ENCODE measurements around the gene TRIM54.

Gene TRIM54

DNA sequence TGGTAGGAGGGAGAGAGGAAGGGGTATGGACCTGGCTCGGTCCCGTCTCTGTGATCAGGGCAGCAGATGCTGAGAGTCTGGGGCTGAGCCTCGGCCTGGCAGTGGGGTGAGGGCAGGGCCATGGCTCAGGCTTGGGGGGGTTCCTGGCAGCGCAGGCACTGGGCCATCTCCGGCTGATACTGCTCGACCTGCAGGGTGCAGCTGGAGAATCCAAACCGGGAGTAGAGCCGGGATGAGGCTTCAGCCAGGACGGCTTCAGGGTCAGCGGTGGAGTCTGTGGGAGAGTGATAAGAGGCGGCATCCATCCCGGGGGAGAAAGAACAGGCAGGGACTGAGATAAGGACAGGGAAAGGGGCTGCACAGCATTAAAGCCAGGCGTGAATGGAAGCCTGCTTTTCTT is 27.0 kb upstream of the TRIM54 start:
- no peak for FAIRE-seq
- TF ChIP-seq PAX5 (IDR thresholded peaks at IDR 0.05; ENCODE audit: insufficient read depth, low read length, severe bottlenecking): no peak
- no peak for TF ChIP-seq POU2F2 (IDR thresholded peaks at IDR 0.05; ENCODE audit: low read depth, low read length)
- no peak for TF ChIP-seq TAF1 (IDR thresholded peaks at IDR 0.05; ENCODE audit: low read depth, low read length)
- TF ChIP-seq POLR2A (IDR thresholded peaks at IDR 0.05; ENCODE audit: low read depth, low read length): no peak
- TF ChIP-seq POLR2AphosphoS5 (IDR thresholded peaks at IDR 0.05; ENCODE audit: low read depth, low read length): no peak
- no peak for TF ChIP-seq SPI1 (IDR thresholded peaks at IDR 0.05; ENCODE audit: low read depth, low read length)
- DNase-seq (ENCODE audit: insufficient read length, low spot score): no peak

DNA sequence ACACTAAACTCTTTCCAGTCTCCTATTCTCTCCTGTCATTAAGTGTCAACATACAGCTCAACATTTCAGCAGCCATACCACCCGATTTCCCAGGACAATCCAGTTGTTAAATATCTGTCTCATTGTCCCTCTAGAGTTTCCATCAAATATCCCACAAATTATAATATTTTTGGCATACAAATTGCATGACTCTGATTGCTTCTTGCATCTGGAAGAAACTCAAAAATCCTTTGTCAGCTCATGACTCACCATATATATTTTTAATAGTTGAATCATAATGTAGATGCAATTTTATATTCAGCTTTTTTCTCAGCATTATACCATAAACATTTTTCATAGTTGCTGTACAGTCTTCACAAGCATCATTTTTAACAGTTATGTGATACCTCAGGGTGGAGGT is 26.6 kb upstream of the TRIM54 start:
- FAIRE-seq: no peak
- no peak for DNase-seq (ENCODE audit: insufficient read length, low spot score)
- no peak for TF ChIP-seq TAF1 (IDR thresholded peaks at IDR 0.05; ENCODE audit: low read depth, low read length)
- no peak for TF ChIP-seq SPI1 (IDR thresholded peaks at IDR 0.05; ENCODE audit: low read depth, low read length)
- no peak for TF ChIP-seq PAX5 (IDR thresholded peaks at IDR 0.05; ENCODE audit: insufficient read depth, low read length, severe bottlenecking)
- TF ChIP-seq POU2F2 (IDR thresholded peaks at IDR 0.05; ENCODE audit: low read depth, low read length): no peak
- TF ChIP-seq POLR2AphosphoS5 (IDR thresholded peaks at IDR 0.05; ENCODE audit: low read depth, low read length): no peak

GRCh38 chr2:27256855-27257454 is 25.3 kb upstream of the TRIM54 start:
- TF ChIP-seq TAF1 (IDR thresholded peaks at IDR 0.05; ENCODE audit: low read depth, low read length) (no peak), POU2F2 (IDR thresholded peaks at IDR 0.05; ENCODE audit: low read depth, low read length) (no peak), POLR2A (IDR thresholded peaks at IDR 0.05; ENCODE audit: low read depth, low read length) (no peak), SPI1 (IDR thresholded peaks at IDR 0.05; ENCODE audit: low read depth, low read length) (no peak), POLR2AphosphoS5 (IDR thresholded peaks at IDR 0.05; ENCODE audit: low read depth, low read length) (no peak), PAX5 (IDR thresholded peaks at IDR 0.05; ENCODE audit: insufficient read depth, low read length, severe bottlenecking) (no peak)
- DNase-seq (ENCODE audit: insufficient read length, low spot score) (no peak), FAIRE-seq (no peak)

GRCh38 chr2:27258051-27258450 is 24.2 kb upstream of the TRIM54 start:
- no peak for DNase-seq (ENCODE audit: insufficient read length, low spot score)
- FAIRE-seq: no peak
- no peak for TF ChIP-seq POLR2AphosphoS5 (IDR thresholded peaks at IDR 0.05; ENCODE audit: low read depth, low read length)
- TF ChIP-seq POU2F2 (IDR thresholded peaks at IDR 0.05; ENCODE audit: low read depth, low read length): no peak
- TF ChIP-seq PAX5 (IDR thresholded peaks at IDR 0.05; ENCODE audit: insufficient read depth, low read length, severe bottlenecking): no peak
- TF ChIP-seq POLR2A (IDR thresholded peaks at IDR 0.05; ENCODE audit: low read depth, low read length): no peak
- TF ChIP-seq TAF1 (IDR thresholded peaks at IDR 0.05; ENCODE audit: low read depth, low read length): no peak
- no peak for TF ChIP-seq SPI1 (IDR thresholded peaks at IDR 0.05; ENCODE audit: low read depth, low read length)

- TF ChIP-seq PAX5 (IDR thresholded peaks at IDR 0.05; ENCODE audit: insufficient read depth, low read length, severe bottlenecking) (no peak), POU2F2 (IDR thresholded peaks at IDR 0.05; ENCODE audit: low read depth, low read length) (no peak), TAF1 (IDR thresholded peaks at IDR 0.05; ENCODE audit: low read depth, low read length) (no peak), POLR2A (IDR thresholded peaks at IDR 0.05; ENCODE audit: low read depth, low read length) (no peak), SPI1 (IDR thresholded peaks at IDR 0.05; ENCODE audit: low read depth, low read length) (no peak), POLR2AphosphoS5 (IDR thresholded peaks at IDR 0.05; ENCODE audit: low read depth, low read length) (no peak)
- DNase-seq (ENCODE audit: insufficient read length, low spot score) (no peak), FAIRE-seq (no peak)
Observed at GRCh38 chr2:27261241-27261925, 20.8 kb upstream of the TRIM54 start.

- FAIRE-seq (no peak), DNase-seq (ENCODE audit: insufficient read length, low spot score) (no peak)
- TF ChIP-seq PAX5 (IDR thresholded peaks at IDR 0.05; ENCODE audit: insufficient read depth, low read length, severe bottlenecking): no peak
Observed at GRCh38 chr2:27261926-27262298, 20.3 kb upstream of the TRIM54 start.

GRCh38 chr2:27262379-27263286 is 19.6 kb upstream of the TRIM54 start, which contains the start of gene SLC30A3:
Gene SLC30A3, minus strand, starts transcription at chr2:27263047. Its CDS starts 141 bp downstream, at chr2:27262906.
- DNase-seq (ENCODE audit: insufficient read length, low spot score) (peak; percentile 82), FAIRE-seq (peak; percentile 71)
- no peak for TF ChIP-seq POLR2AphosphoS5 (IDR thresholded peaks at IDR 0.05; ENCODE audit: low read depth, low read length)
- no peak for TF ChIP-seq PAX5 (IDR thresholded peaks at IDR 0.05; ENCODE audit: insufficient read depth, low read length, severe bottlenecking)
- no peak for TF ChIP-seq POU2F2 (IDR thresholded peaks at IDR 0.05; ENCODE audit: low read depth, low read length)
- TF ChIP-seq TAF1 (IDR thresholded peaks at IDR 0.05; ENCODE audit: low read depth, low read length): no peak
- TF ChIP-seq POLR2A (IDR thresholded peaks at IDR 0.05; ENCODE audit: low read depth, low read length): no peak
- no peak for TF ChIP-seq SPI1 (IDR thresholded peaks at IDR 0.05; ENCODE audit: low read depth, low read length)

DNA sequence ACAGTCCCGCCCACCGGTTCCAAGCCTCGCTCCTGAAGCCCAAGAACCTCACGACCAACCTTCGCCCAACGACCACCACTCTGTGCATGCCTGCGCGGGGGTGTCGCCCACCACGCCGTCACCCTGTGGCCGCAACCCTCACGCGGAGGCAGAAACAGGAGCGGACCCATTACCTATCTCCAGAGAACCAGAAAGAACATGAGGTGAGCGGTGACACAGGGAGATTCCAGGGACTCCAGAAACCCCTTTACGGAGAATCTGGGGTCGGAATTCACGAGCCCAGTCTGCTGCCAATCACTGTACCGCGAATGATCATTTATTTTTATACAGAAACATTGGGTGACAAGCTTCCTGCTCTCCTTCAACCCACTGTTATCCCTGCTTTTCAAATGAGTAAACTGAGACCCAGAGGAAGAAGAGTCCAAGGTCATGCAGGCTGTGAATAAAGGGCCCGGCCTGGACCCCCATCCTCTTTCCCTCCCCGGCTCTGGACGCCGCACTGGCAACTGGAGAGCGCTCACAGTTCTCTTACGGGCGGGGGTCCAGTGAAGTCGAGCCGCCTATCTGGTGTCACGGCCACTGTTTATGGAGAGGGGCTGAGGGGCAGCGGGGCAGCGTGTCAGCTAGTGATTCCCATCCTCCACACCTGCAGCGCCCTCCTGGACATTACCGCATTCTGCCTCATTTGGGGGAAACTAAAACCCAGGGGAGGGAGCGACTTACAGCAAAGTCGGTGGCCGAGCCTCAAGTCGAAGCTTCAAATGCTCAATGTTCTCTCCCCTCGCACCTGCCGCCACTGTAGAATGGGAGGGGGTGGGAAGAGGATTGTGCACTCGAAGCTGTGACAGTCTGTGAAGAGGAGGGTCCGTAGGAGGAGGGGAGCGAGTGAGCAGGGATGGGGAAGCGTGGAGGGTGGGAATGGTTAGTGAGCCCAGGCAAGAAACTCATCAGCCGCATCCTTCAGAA is 18.7 kb upstream of the TRIM54 start:
- DNase-seq (ENCODE audit: insufficient read length, low spot score) (no peak), FAIRE-seq (no peak)
- no peak for TF ChIP-seq POLR2A (IDR thresholded peaks at IDR 0.05; ENCODE audit: low read depth, low read length)
- TF ChIP-seq PAX5 (IDR thresholded peaks at IDR 0.05; ENCODE audit: insufficient read depth, low read length, severe bottlenecking): no peak
- no peak for TF ChIP-seq SPI1 (IDR thresholded peaks at IDR 0.05; ENCODE audit: low read depth, low read length)
- no peak for TF ChIP-seq POU2F2 (IDR thresholded peaks at IDR 0.05; ENCODE audit: low read depth, low read length)
- no peak for TF ChIP-seq TAF1 (IDR thresholded peaks at IDR 0.05; ENCODE audit: low read depth, low read length)
- TF ChIP-seq POLR2AphosphoS5 (IDR thresholded peaks at IDR 0.05; ENCODE audit: low read depth, low read length): no peak

All from GM12891 (cell line).